WTC11 (cell line): ENCODE measurements around the gene TLE6.

Experiments used
- CBFB ChIP-seq: sonication (generic); formaldehyde crosslinking; IDR thresholded peaks from 2 replicates; pipeline ENCODE4 v1.8.1; 2022; ENCODE audit warnings: mild to moderate bottlenecking, low read depth, missing genetic modification reagents
- ELF4 ChIP-seq: sonication (generic); formaldehyde crosslinking; IDR thresholded peaks from 2 replicates; pipeline ENCODE4 v1.8.1; 2022; ENCODE audit warnings: low read depth, mild to moderate bottlenecking, moderate library complexity, missing genetic modification reagents
- ESRRA ChIP-seq: sonication (generic); formaldehyde crosslinking; IDR thresholded peaks from 2 replicates; pipeline ENCODE4 v1.8.1; 2022; ENCODE audit warnings: mild to moderate bottlenecking, missing genetic modification reagents, borderline replicate concordance
- RELA ChIP-seq: sonication (generic); formaldehyde crosslinking; IDR thresholded peaks from 2 replicates; pipeline ENCODE4 v1.8.1; 2022; ENCODE audit warnings: missing genetic modification reagents, mild to moderate bottlenecking, borderline replicate concordance
- SP1 ChIP-seq: sonication (generic); formaldehyde crosslinking; conservative IDR thresholded peaks from 2 replicates; pipeline ENCODE4 v1.8.1; 2022; ENCODE audit warnings: missing genetic modification reagents
- TEAD1 ChIP-seq: sonication (generic); formaldehyde crosslinking; IDR thresholded peaks from 2 replicates; pipeline ENCODE4 v1.8.0; 2022; ENCODE audit warnings: mild to moderate bottlenecking, missing genetic modification reagents
- TEAD4 ChIP-seq: sonication (generic); formaldehyde crosslinking; IDR thresholded peaks from 2 replicates; pipeline ENCODE4 v1.8.0; 2022; ENCODE audit warnings: mild to moderate bottlenecking, missing genetic modification reagents
- ZBTB43 ChIP-seq: sonication (generic); formaldehyde crosslinking; IDR thresholded peaks from 2 replicates; pipeline ENCODE4 v1.8.1; 2023; ENCODE audit warnings: mild to moderate bottlenecking, missing genetic modification reagents
- TF ChIP-seq, protein P1 (sequence below): sonication (generic); formaldehyde crosslinking; IDR thresholded peaks from 2 replicates; pipeline ENCODE4 v1.8.1; 2022; ENCODE audit warnings: mild to moderate bottlenecking, moderate library complexity, missing genetic modification reagents
- TF ChIP-seq, protein P2 (sequence below): fragments of 200-600 bp; IDR thresholded peaks from 2 replicates; pipeline ENCODE4 v1.8.0; 2022; ENCODE audit warnings: antibody characterized with exemption
- TF ChIP-seq, protein P3 (sequence below): sonication (generic); formaldehyde crosslinking; IDR thresholded peaks from 2 replicates; pipeline ENCODE4 v1.8.1; 2023; ENCODE audit warnings: mild to moderate bottlenecking, missing genetic modification reagents, moderate library complexity

- TF ChIP-seq, protein P1, sequence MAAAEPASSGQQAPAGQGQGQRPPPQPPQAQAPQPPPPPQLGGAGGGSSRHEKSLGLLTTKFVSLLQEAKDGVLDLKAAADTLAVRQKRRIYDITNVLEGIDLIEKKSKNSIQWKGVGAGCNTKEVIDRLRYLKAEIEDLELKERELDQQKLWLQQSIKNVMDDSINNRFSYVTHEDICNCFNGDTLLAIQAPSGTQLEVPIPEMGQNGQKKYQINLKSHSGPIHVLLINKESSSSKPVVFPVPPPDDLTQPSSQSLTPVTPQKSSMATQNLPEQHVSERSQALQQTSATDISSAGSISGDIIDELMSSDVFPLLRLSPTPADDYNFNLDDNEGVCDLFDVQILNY (CRISPR knock-in tag): no peak
- TF ChIP-seq, protein P2, sequence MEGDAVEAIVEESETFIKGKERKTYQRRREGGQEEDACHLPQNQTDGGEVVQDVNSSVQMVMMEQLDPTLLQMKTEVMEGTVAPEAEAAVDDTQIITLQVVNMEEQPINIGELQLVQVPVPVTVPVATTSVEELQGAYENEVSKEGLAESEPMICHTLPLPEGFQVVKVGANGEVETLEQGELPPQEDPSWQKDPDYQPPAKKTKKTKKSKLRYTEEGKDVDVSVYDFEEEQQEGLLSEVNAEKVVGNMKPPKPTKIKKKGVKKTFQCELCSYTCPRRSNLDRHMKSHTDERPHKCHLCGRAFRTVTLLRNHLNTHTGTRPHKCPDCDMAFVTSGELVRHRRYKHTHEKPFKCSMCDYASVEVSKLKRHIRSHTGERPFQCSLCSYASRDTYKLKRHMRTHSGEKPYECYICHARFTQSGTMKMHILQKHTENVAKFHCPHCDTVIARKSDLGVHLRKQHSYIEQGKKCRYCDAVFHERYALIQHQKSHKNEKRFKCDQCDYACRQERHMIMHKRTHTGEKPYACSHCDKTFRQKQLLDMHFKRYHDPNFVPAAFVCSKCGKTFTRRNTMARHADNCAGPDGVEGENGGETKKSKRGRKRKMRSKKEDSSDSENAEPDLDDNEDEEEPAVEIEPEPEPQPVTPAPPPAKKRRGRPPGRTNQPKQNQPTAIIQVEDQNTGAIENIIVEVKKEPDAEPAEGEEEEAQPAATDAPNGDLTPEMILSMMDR: no peak
- TF ChIP-seq ESRRA (CRISPR knock-in tag) (no peak), TEAD1 (no peak), ELF4 (CRISPR knock-in tag) (no peak), SP1 (CRISPR knock-in tag) (no peak), CBFB (CRISPR knock-in tag) (no peak), RELA (no peak), ZBTB43 (CRISPR knock-in tag) (no peak), TEAD4 (no peak)
- TF ChIP-seq, protein P3, sequence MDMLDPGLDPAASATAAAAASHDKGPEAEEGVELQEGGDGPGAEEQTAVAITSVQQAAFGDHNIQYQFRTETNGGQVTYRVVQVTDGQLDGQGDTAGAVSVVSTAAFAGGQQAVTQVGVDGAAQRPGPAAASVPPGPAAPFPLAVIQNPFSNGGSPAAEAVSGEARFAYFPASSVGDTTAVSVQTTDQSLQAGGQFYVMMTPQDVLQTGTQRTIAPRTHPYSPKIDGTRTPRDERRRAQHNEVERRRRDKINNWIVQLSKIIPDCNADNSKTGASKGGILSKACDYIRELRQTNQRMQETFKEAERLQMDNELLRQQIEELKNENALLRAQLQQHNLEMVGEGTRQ (CRISPR knock-in tag): no peak
Observed at GRCh38 chr19:2987797-2988196, 10.4 kb downstream of the TLE6 start.
